H1 (cell line): ENCODE results near the gene KCNK3. TPM values are rescaled to one million over a fixed set of nuclear protein-coding genes. Genes with fewer than 3 reads are reported as not detected.

Source experiments
- CTCF ChIA-PET: fragments of 300-600 bp; sonication (Branson Sonifier 250); formaldehyde crosslinking; loops from one replicate; lab custom pipeline; 2021; ENCODE audit not compliant: partially characterized antibody; lab: Charles Lee
- POLR2A ChIA-PET: fragments of 300-600 bp; sonication (Branson Sonifier 250); formaldehyde crosslinking; loops from one replicate; lab custom pipeline; 2021; ENCODE audit warnings: inconsistent platforms; ENCODE audit not compliant: partially characterized antibody; lab: Charles Lee
- DNase-seq, 2 experiments: peaks; one replicate each; pipeline versions ENCODE4 v3.0.0 to v3.0.0-alpha.2; 2010 to 2022; ENCODE audit warnings: low spot score in 2 of 2, low read depth in 1 of 2, mixed read lengths in 1 of 2
- FAIRE-seq: peaks from 2 replicates; lab custom pipeline; 2011; peaks lifted over from hg19 to GRCh38; lab: Jason Lieb, UNC
- H2AFZ ChIP-seq: 2 replicates; pipeline ENCODE4 v1.8.1; 2012; ENCODE audit warnings: low read length, inconsistent platforms
- H2AK5ac ChIP-seq: 2 replicates; pipeline ENCODE4 v1.6.1; 2013; ENCODE audit warnings: low read depth, low read length
- H2BK120ac ChIP-seq: replicated peaks from 2 replicates; pipeline ENCODE3; 2013; ENCODE audit warnings: low read depth, low read length, inconsistent platforms
- H2BK12ac ChIP-seq: 2 replicates; pipeline ENCODE4 v1.6.1; 2013; ENCODE audit warnings: low read depth, low read length
- H2BK15ac ChIP-seq: 2 replicates; pipeline ENCODE4 v1.6.1; 2013; ENCODE audit warnings: low read length
- H2BK20ac ChIP-seq: 2 replicates; pipeline ENCODE4 v1.6.1; 2013; ENCODE audit warnings: low read length
- H2BK5ac ChIP-seq: 2 replicates; pipeline ENCODE4 v1.6.1; 2013; ENCODE audit warnings: low read depth, low read length
- H3K14ac ChIP-seq: 2 replicates; pipeline ENCODE4 v1.6.1; 2013; ENCODE audit warnings: inconsistent platforms; ENCODE audit not compliant: insufficient read length
- H3K18ac ChIP-seq: 2 replicates; pipeline ENCODE4 v1.6.1; 2013; ENCODE audit warnings: low read length; ENCODE audit errors: extremely low read depth
- H3K23ac ChIP-seq: 2 replicates; pipeline ENCODE4 v1.6.1; 2013; ENCODE audit warnings: inconsistent platforms; ENCODE audit not compliant: insufficient read length
- H3K23me2 ChIP-seq: 2 replicates; pipeline ENCODE4 v1.6.1; 2013; ENCODE audit warnings: low read depth, low read length
- H3K27ac ChIP-seq: 2 replicates; pipeline ENCODE4 v1.6.1; 2011; ENCODE audit warnings: low read depth, low read length, inconsistent platforms
- H3K27me3 ChIP-seq, 4 experiments: replicated peaks in 1 of 4; 1 replicate in 1 of 4; 2 replicates in 3 of 4; pipeline versions ENCODE4 v1.6.1 to v1.8.1; 2011 to 2013; ENCODE audit warnings: low read length in 3 of 4, mild to moderate bottlenecking in 3 of 4, inconsistent platforms in 2 of 4, mixed read lengths in 2 of 4, moderate library complexity in 1 of 4; ENCODE audit not compliant: control insufficient read depth in 3 of 4, insufficient read depth in 3 of 4; ENCODE audit errors: extremely low read depth in 1 of 4
- H3K36me3 ChIP-seq, 4 experiments: 2 replicates each; pipeline versions ENCODE4 v1.6.1 to v1.8.1; 2011 to 2013; ENCODE audit warnings: mild to moderate bottlenecking in 4 of 4, low read length in 3 of 4, moderate library complexity in 2 of 4, control low read depth in 1 of 4, inconsistent platforms in 1 of 4; ENCODE audit not compliant: insufficient read depth in 4 of 4, control insufficient read depth in 2 of 4
- H3K4ac ChIP-seq: replicated peaks from 2 replicates; pipeline ENCODE3; 2013; ENCODE audit warnings: low read length, low read depth, mixed read lengths, inconsistent platforms; ENCODE audit not compliant: insufficient read length
- H3K4me1 ChIP-seq, 4 experiments: replicated peaks in 1 of 4; 1 replicate in 1 of 4; 2 replicates in 3 of 4; pipeline versions ENCODE4 v1.6.1 to v1.8.1; 2011 to 2013; ENCODE audit warnings: low read length in 3 of 4, inconsistent platforms in 2 of 4, mixed read lengths in 1 of 4; ENCODE audit not compliant: insufficient read depth in 4 of 4, control insufficient read depth in 3 of 4
- H3K4me2 ChIP-seq, 2 experiments: 2 replicates each; pipeline versions ENCODE4 v1.6.1 to v1.8.1; 2011 to 2013; ENCODE audit warnings: low read depth in 2 of 2, low read length in 2 of 2, control low read depth in 1 of 2, inconsistent platforms in 1 of 2, mild to moderate bottlenecking in 1 of 2; ENCODE audit not compliant: insufficient read depth in 1 of 2
- H3K4me3 ChIP-seq, 4 experiments: fragments of 200-600, 300-600 bp in 1 of 4; sonication (generic), shearing (Covaris generic), sonication (Bioruptor Twin) in 1 of 4; 2 replicates each; pipeline versions ENCODE4 v1.5.1 to v1.8.1; 2011 to 2016; ENCODE audit warnings: low read length in 4 of 4, low read depth in 3 of 4, control low read depth in 2 of 4, inconsistent platforms in 2 of 4, mild to moderate bottlenecking in 2 of 4, mixed read lengths in 1 of 4, moderate library complexity in 1 of 4; ENCODE audit not compliant: insufficient read depth in 2 of 4; ENCODE audit errors: extremely low read depth in 1 of 4
- H3K56ac ChIP-seq: replicated peaks from 2 replicates; pipeline ENCODE3; 2013; ENCODE audit warnings: low read depth, mild to moderate bottlenecking, mixed read lengths, low read length, inconsistent platforms; ENCODE audit not compliant: insufficient read length
- H3K79me1 ChIP-seq: 2 replicates; pipeline ENCODE4 v1.6.1; 2013; ENCODE audit warnings: low read depth, low read length, control low read depth
- H3K79me2 ChIP-seq, 2 experiments: 2 replicates each; pipeline versions ENCODE4 v1.6.1 to v1.8.1; 2012 to 2013; ENCODE audit warnings: low read length in 2 of 2, mild to moderate bottlenecking in 2 of 2, inconsistent platforms in 1 of 2; ENCODE audit not compliant: insufficient read depth in 2 of 2, control insufficient read depth in 1 of 2
- H3K9ac ChIP-seq, 4 experiments: replicated peaks in 1 of 4; 1 replicate in 1 of 4; 2 replicates in 3 of 4; pipeline versions ENCODE4 v1.6.1 to v1.8.1; 2011 to 2013; ENCODE audit warnings: low read depth in 3 of 4, low read length in 3 of 4, control low read depth in 2 of 4, mild to moderate bottlenecking in 2 of 4, moderate library complexity in 2 of 4, inconsistent platforms in 1 of 4; ENCODE audit errors: extremely low read depth in 1 of 4
- H3K9me3 ChIP-seq, 2 experiments: 2 replicates each; pipeline versions ENCODE4 v1.6.1 to v1.8.1; 2012 to 2013; ENCODE audit warnings: mild to moderate bottlenecking in 2 of 2, moderate library complexity in 2 of 2, control low read depth in 1 of 2, inconsistent platforms in 1 of 2, low read depth in 1 of 2, low read length in 1 of 2, mixed read lengths in 1 of 2; ENCODE audit not compliant: insufficient read depth in 2 of 2
- H4K20me1 ChIP-seq, 2 experiments: replicated peaks in 1 of 2; 2 replicates each; pipeline versions ENCODE3 to v1.8.1; 2011 to 2013; ENCODE audit warnings: inconsistent platforms in 2 of 2, low read length in 2 of 2, mild to moderate bottlenecking in 1 of 2; ENCODE audit not compliant: insufficient read depth in 2 of 2, control insufficient read depth in 1 of 2
- H4K5ac ChIP-seq: 2 replicates; pipeline ENCODE4 v1.6.1; 2013; ENCODE audit warnings: low read length, low read depth, mixed read lengths, inconsistent platforms; ENCODE audit not compliant: insufficient read length
- H4K8ac ChIP-seq: 2 replicates; pipeline ENCODE4 v1.8.0; 2013; ENCODE audit warnings: mild to moderate bottlenecking, moderate library complexity, low read length, inconsistent platforms; ENCODE audit not compliant: insufficient read depth; ENCODE audit errors: extremely low read depth
- H4K91ac ChIP-seq: replicated peaks from 2 replicates; pipeline ENCODE3; 2013; ENCODE audit warnings: low read length, mixed read lengths, inconsistent platforms; ENCODE audit not compliant: insufficient read length
- BRCA1 ChIP-seq: IDR thresholded peaks from 2 replicates; pipeline ENCODE4 v1.6.1; 2012; ENCODE audit warnings: low read depth, low read length, improper control_type of control experiment
- CBX5 ChIP-seq: fragments of 300-800, 300-1000 bp; sonication (generic); IDR thresholded peaks from 2 replicates; pipeline ENCODE4 v1.7.1; 2016; ENCODE audit warnings: antibody characterized with exemption, low read length, low read depth
- CREB1 ChIP-seq: IDR thresholded peaks from 2 replicates; pipeline ENCODE4 v1.6.1; 2012; ENCODE audit warnings: inconsistent platforms
- EZH2 ChIP-seq: fragments of 200-600 bp; sonication (generic); IDR thresholded peaks from 2 replicates; pipeline ENCODE4 v1.7.1; 2012; ENCODE audit warnings: low read depth, mild to moderate bottlenecking, moderate library complexity, low read length, inconsistent platforms; ENCODE audit not compliant: severe bottlenecking
- GTF2F1 ChIP-seq: IDR thresholded peaks from 2 replicates; pipeline ENCODE4 v1.6.1; 2012; ENCODE audit warnings: low read depth, low read length, improper control_type of control experiment, borderline replicate concordance
- HDAC6 ChIP-seq: IDR thresholded peaks from one replicate; pipeline ENCODE4 v1.7.1; 2012; ENCODE audit warnings: low read depth, mild to moderate bottlenecking, inconsistent platforms, low read length, moderate library complexity
- KDM1A ChIP-seq: fragments of 200-600, 300-600 bp; sonication (generic); IDR thresholded peaks from 2 replicates; pipeline ENCODE4 v1.7.1; 2016; ENCODE audit warnings: mild to moderate bottlenecking, low read length, borderline replicate concordance
- MAFK ChIP-seq: IDR thresholded peaks from 2 replicates; pipeline ENCODE4 v1.6.1; 2012; ENCODE audit warnings: low read depth, mild to moderate bottlenecking, improper control_type of control experiment, low read length
- NANOG ChIP-seq: IDR thresholded peaks from 2 replicates; pipeline ENCODE4 v1.6.1; 2011; ENCODE audit warnings: low read length, low read depth, mild to moderate bottlenecking, inconsistent platforms; ENCODE audit not compliant: insufficient read depth, poor library complexity, severe bottlenecking
- PHF8 ChIP-seq: fragments of 200-600 bp; sonication (generic); conservative IDR thresholded peaks from 2 replicates; pipeline ENCODE4 v1.7.1; 2012; ENCODE audit warnings: low read depth, mild to moderate bottlenecking, inconsistent platforms, low read length, moderate library complexity
- RAD21 ChIP-seq, 2 experiments: IDR thresholded peaks in 1 of 2; conservative IDR thresholded peaks in 1 of 2; 2 replicates each; pipeline ENCODE4 v1.6.1; 2011; ENCODE audit warnings: low read depth in 2 of 2, low read length in 2 of 2, improper control_type of control experiment in 1 of 2, inconsistent platforms in 1 of 2, mild to moderate bottlenecking in 1 of 2, moderate library complexity in 1 of 2
- RBBP5 ChIP-seq: IDR thresholded peaks from 2 replicates; pipeline ENCODE4 v1.7.1; 2012; ENCODE audit warnings: low read depth, mild to moderate bottlenecking, inconsistent platforms, low read length, moderate library complexity, borderline replicate concordance
- TCF12 ChIP-seq: IDR thresholded peaks from 2 replicates; pipeline ENCODE4 v1.6.1; 2011; ENCODE audit warnings: low read depth, mild to moderate bottlenecking, low read length
- TEAD4 ChIP-seq: IDR thresholded peaks from 2 replicates; pipeline ENCODE4 v1.6.1; 2012; ENCODE audit warnings: low read depth, low read length, inconsistent platforms, mixed read lengths
- WGBS, 2 experiments: shearing (Covaris generic) in 1 of 2; methylation state at CpG; one replicate each; pipeline versions ENCODE4 v1.1.6 to v1.1.7; 2013 to 2015; ENCODE audit warnings: low lambda C conversion rate in 2 of 2, mixed read lengths in 2 of 2, inconsistent platforms in 1 of 2, low coverage in 1 of 2, missing lambda C conversion rate in 1 of 2; ENCODE audit not compliant: insufficient replicate concordance in 2 of 2, insufficient coverage in 1 of 2, insufficient read length in 1 of 2; ENCODE audit errors: extremely low coverage in 1 of 2, missing lambda C conversion rate in 1 of 2; 5-methylcytosine and 5-hydroxymethylcytosine counted together
- polyA plus RNA-seq, 7 experiments: library from polyadenylated mRNA; depleted of rRNA in 3 of 7; stranded (reverse) in 5 of 7; unstranded in 2 of 7; fragments of >200 nt in 5 of 7; fragments of 200-250 nt in 2 of 7; gene quantifications; 1 replicate in 5 of 7; 2 replicates in 1 of 7; 4 replicates in 1 of 7; pipeline versions ENCODE4 v1.2.1 to v1.2.3, GENCODE V29; 2011 to 2013; ENCODE audit warnings: missing spikeins in 2 of 7, mixed read lengths in 2 of 7
- total RNA-seq: library from RNA; stranded (reverse); fragmentation: NEBNext Ultra II Directional; extraction: Animal tissue kit (Norgen Biotek cat#: 25700); gene quantifications from 2 replicates; pipeline ENCODE4 v1.2.1, GENCODE V29; 2021

KCNK3 gene
- total and polyA plus RNA-seq, 2 of the 8 experiments (the other 6 are each of a cell fraction or from before 2014, with no cell fraction given): 0.29 to 0.30 TPM

DNA sequence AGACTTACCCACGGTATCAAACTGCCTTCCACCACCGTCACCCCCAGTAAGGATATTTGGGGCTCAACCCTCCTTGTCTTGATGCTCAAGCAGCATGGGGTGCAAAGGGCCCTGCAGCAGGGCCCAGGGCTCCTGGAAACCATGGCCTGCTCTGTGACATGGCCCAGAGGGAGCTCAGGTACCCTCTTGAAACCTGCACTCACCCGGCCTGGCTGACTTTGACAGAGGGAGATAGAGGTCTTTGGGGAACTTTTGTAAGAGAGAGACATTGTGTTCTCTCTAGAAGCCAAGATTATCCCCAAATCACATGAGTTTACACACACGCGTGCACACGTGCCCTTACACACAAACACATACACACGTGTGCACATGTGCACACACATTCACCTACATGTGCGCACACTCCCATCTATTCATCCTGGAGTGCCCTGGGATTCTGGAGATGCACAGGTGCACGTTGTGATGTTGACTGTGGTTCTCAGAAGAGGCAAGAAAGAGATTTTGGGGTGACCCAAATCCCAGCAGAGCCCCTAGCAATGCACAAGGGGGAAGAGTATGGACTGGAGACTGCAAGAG, 19.6 kb upstream of the KCNK3 start:
- Histone ChIP-seq H3K23me2 (no peaks in the 10 kb centered on the region), H2BK12ac (no peak overlapping the region; the same call in 1 of the 2 replicates), H2BK15ac (no peak overlapping the region), H3K4ac (no peak overlapping the region), H3K4me3 (no peak overlapping the region), H4K8ac (no peak overlapping the region), H3K18ac (no peak overlapping the region), H4K20me1 (no peaks in the 10 kb centered on the region), H4K91ac (no peak overlapping the region), H3K9me3 (no peaks in the 10 kb centered on the region; a peak in 1 of 4 replicates), H3K27me3 (no peaks in the 10 kb centered on the region; a peak in 2 of 7 replicates), H3K4me2 (no peak overlapping the region), H3K79me1 (no peaks in the 10 kb centered on the region), H3K56ac (no peak overlapping the region), H3K14ac (no peak overlapping the region), H2BK5ac (no peak overlapping the region), H3K9ac (no peak overlapping the region), H3K4me1 (no peaks in the 10 kb centered on the region; a peak in 1 of 7 replicates), H4K5ac (no peak overlapping the region), H3K23ac (no peak overlapping the region), H2AK5ac (no peak overlapping the region), H2BK20ac (no peak overlapping the region), H2BK120ac (no peak overlapping the region), H2AFZ (no peak overlapping the region), H3K79me2 (no peaks in the 10 kb centered on the region), H3K27ac (no peak overlapping the region), H3K36me3 (no peaks in the 10 kb centered on the region)
- DNase-seq: no peak
- ChIA-PET POLR2A (no interaction called here), CTCF (interaction anchor here (1.0 to 2.1 kb wide), 2 partner anchors 57 to 65 kb away, joined by 3 to 4 read pairs; no protein-coding TSS in a partner anchor)
- WGBS, 2 experiments: 89% methylated on average over 9 of the region's 9 CpGs; no CpG with 5 or more reads in 1 of the 2 experiments
- FAIRE-seq: no peak
- TF ChIP-seq CREB1: no peak
- TF ChIP-seq NANOG: no peak
- no peak for TF ChIP-seq TEAD4
- no peak for TF ChIP-seq BRCA1
- no peak for TF ChIP-seq CBX5
- TF ChIP-seq GTF2F1: no peak
- no peak for TF ChIP-seq TCF12
- no peak for TF ChIP-seq PHF8
- TF ChIP-seq HDAC6: no peak
- TF ChIP-seq RBBP5: no peak
- no peak for TF ChIP-seq EZH2
- TF ChIP-seq MAFK: no peak
- no peak for TF ChIP-seq RAD21 (IDR thresholded peaks at IDR 0.05 in 1 of 2, conservative IDR thresholded peaks at IDR 0.05 in 1 of 2; ENCODE audit: low read depth in 2 of 2, low read length in 2 of 2)
- TF ChIP-seq KDM1A: no peak
